A549 (cell line): ENCODE measurements around the gene TXNL1. TPM values are rescaled to one million over a fixed set of nuclear protein-coding genes. Genes with fewer than 3 reads are reported as not detected.

Source experiments
- ATAC-seq, 2 experiments: fragments of 200-7000 bp in 1 of 2; fragments of >200 bp in 1 of 2; cut with Nextera tagmentation in 1 of 2; cut with Tn5 transposase in 1 of 2; 3 replicates each; pipeline versions ENCODE4 v1.8.0 to v1.9.1; 2018 to 2020; ENCODE audit warnings: mild to moderate bottlenecking in 1 of 2, moderate library complexity in 1 of 2
- CTCF ChIA-PET: fragments of 300-600 bp; sonication (Branson Sonifier 250); formaldehyde crosslinking; extraction: SDS; loops from one replicate; lab custom pipeline; 2021; ENCODE audit warnings: antibody characterized with exemption, inconsistent platforms; lab: Yijun Ruan, JAX
- POLR2A ChIA-PET: fragments of 350-600 bp; formaldehyde crosslinking; extraction: SDS; loops from one replicate; lab custom pipeline; 2021; ENCODE audit warnings: antibody characterized with exemption, inconsistent platforms; lab: Yijun Ruan, JAX
- DNase-seq, 2 experiments: peaks; one replicate each; pipeline versions ENCODE4 v3.0.0 to v3.0.0-alpha.2; 2011 to 2016; ENCODE audit warnings: low read depth in 1 of 2, low spot score in 1 of 2
- FAIRE-seq: peaks from 2 replicates; lab custom pipeline; 2011; peaks lifted over from hg19 to GRCh38; lab: Jason Lieb, UNC
- H3K27ac ChIP-seq, 2 experiments: fragments of >200 bp; sonication (Bioruptor Twin); formaldehyde crosslinking; 3 replicates each; pipeline ENCODE4 v1.5.1; 2016 to 2017
- H3K4me1 ChIP-seq: fragments of >200 bp; sonication (Bioruptor Twin); formaldehyde crosslinking; 3 replicates; pipeline ENCODE4 v1.6.1; 2016
- H3K4me2 ChIP-seq: fragments of >200 bp; sonication (Bioruptor Twin); formaldehyde crosslinking; 3 replicates; pipeline ENCODE4 v1.6.1; 2016
- H3K4me3 ChIP-seq: fragments of >200 bp; sonication (Bioruptor Twin); formaldehyde crosslinking; 3 replicates; pipeline ENCODE4 v1.5.1; 2016
- H3K9me3 ChIP-seq: fragments of >200 bp; sonication (Bioruptor Twin); formaldehyde crosslinking; 3 replicates; pipeline ENCODE4 v1.6.1; 2016
- BCL3 ChIP-seq: fragments of >200 bp; sonication (Bioruptor Twin); formaldehyde crosslinking; IDR thresholded peaks from 3 replicates; pipeline ENCODE4 v1.6.1; 2016
- CBX8 ChIP-seq: fragments of 200-600 bp; sonication (generic); IDR thresholded peaks from 2 replicates; pipeline ENCODE4 v1.6.1; 2016
- CHD2 ChIP-seq: fragments of 150-350 bp; IDR thresholded peaks from 2 replicates; pipeline ENCODE4 v1.6.1; 2014; ENCODE audit warnings: low read length; ENCODE audit not compliant: partially characterized antibody
- CTCF ChIP-seq: fragments of >200 bp; sonication (Bioruptor Twin); formaldehyde crosslinking; IDR thresholded peaks from 3 replicates; pipeline ENCODE4 v1.5.1; 2016
- EHMT2 ChIP-seq: fragments of 200-600 bp; sonication (generic); IDR thresholded peaks from 2 replicates; pipeline ENCODE4 v1.6.1; 2016; ENCODE audit warnings: antibody characterized with exemption, low read depth, mild to moderate bottlenecking, moderate library complexity
- FOSB ChIP-seq: fragments of 250-450 bp; sonication (Bioruptor Pico); IDR thresholded peaks from 2 replicates; pipeline ENCODE4 v1.5.0; 2020; ENCODE audit warnings: mild to moderate bottlenecking, moderate library complexity
- HEYL ChIP-seq: fragments of 250-450 bp; sonication (Bioruptor Pico); IDR thresholded peaks from 2 replicates; pipeline ENCODE4 v1.8.0; 2021; ENCODE audit warnings: mild to moderate bottlenecking, moderate library complexity
- HMGXB4 ChIP-seq: fragments of 250-450 bp; sonication (Bioruptor Pico); IDR thresholded peaks from 2 replicates; pipeline ENCODE4 v1.5.0; 2021; ENCODE audit warnings: mild to moderate bottlenecking, moderate library complexity, borderline replicate concordance
- HOXA7 ChIP-seq: fragments of 250-450 bp; sonication (Bioruptor Pico); IDR thresholded peaks from 2 replicates; pipeline ENCODE4 v1.5.0; 2020; ENCODE audit warnings: mild to moderate bottlenecking, moderate library complexity
- HOXB13 ChIP-seq: fragments of 250-450 bp; sonication (Bioruptor Pico); IDR thresholded peaks from 2 replicates; pipeline ENCODE4 v1.5.0; 2020; ENCODE audit warnings: low read depth, mild to moderate bottlenecking, moderate library complexity
- HOXB5 ChIP-seq: fragments of 250-450 bp; sonication (Bioruptor Pico); IDR thresholded peaks from 2 replicates; pipeline ENCODE4 v1.5.0; 2020; ENCODE audit warnings: mild to moderate bottlenecking, moderate library complexity
- KDM5A ChIP-seq: fragments of 200-600 bp; sonication (generic); IDR thresholded peaks from 2 replicates; pipeline ENCODE4 v1.6.1; 2016; ENCODE audit warnings: antibody characterized with exemption, mild to moderate bottlenecking
- MAFK ChIP-seq: fragments of 450-650 bp; IDR thresholded peaks from 2 replicates; pipeline ENCODE4 v1.6.1; 2014; ENCODE audit not compliant: partially characterized antibody
- NFE2L2 ChIP-seq: fragments of 150-350 bp; conservative IDR thresholded peaks from 2 replicates; pipeline ENCODE4 v1.6.1; 2014; ENCODE audit warnings: low read length
- NR3C1 ChIP-seq: fragments of >200 bp; sonication (Bioruptor Twin); formaldehyde crosslinking; IDR thresholded peaks from 3 replicates; pipeline ENCODE4 v1.6.1; 2017
- RAD21 ChIP-seq, 2 experiments: fragments of >200 bp in 1 of 2; sonication (Bioruptor Twin) in 1 of 2; formaldehyde crosslinking in 1 of 2; IDR thresholded peaks in 1 of 2; conservative IDR thresholded peaks in 1 of 2; 2 replicates in 1 of 2; 3 replicates in 1 of 2; pipeline ENCODE4 v1.6.1; 2012 to 2018; ENCODE audit warnings: inconsistent platforms in 1 of 2
- REST ChIP-seq: fragments of 200-600 bp; sonication (generic); IDR thresholded peaks from 2 replicates; pipeline ENCODE4 v1.6.1; 2016; ENCODE audit warnings: antibody characterized with exemption, mild to moderate bottlenecking, moderate library complexity
- RNF2 ChIP-seq: fragments of 200-600 bp; sonication (generic); IDR thresholded peaks from 2 replicates; pipeline ENCODE4 v1.6.1; 2016; ENCODE audit warnings: low read depth, mild to moderate bottlenecking, antibody characterized with exemption, moderate library complexity, borderline replicate concordance
- SREBF2 ChIP-seq: fragments of 450-650 bp; IDR thresholded peaks from 2 replicates; pipeline ENCODE4 v1.6.1; 2014; ENCODE audit warnings: mild to moderate bottlenecking, moderate library complexity
- USF2 ChIP-seq: fragments of 450-650 bp; IDR thresholded peaks from 2 replicates; pipeline ENCODE4 v1.6.1; 2014; ENCODE audit warnings: antibody characterized with exemption
- ZFP36 ChIP-seq: fragments of 450-650 bp; IDR thresholded peaks from 2 replicates; pipeline ENCODE4 v1.6.1; 2014; ENCODE audit warnings: borderline replicate concordance; ENCODE audit not compliant: partially characterized antibody
- WGBS: methylation state at CpG from one replicate; pipeline ENCODE4 v1.1.6; 2017; ENCODE audit errors: missing lambda C conversion rate; 5-methylcytosine and 5-hydroxymethylcytosine counted together
- polyA plus RNA-seq, 4 experiments: library from polyadenylated mRNA; depleted of rRNA in 3 of 4; stranded (reverse); fragments of >200 nt; fragmentation: RNase III in 1 of 4; extraction: RNeasy Plus Mini Kit Qiagen cat#74134 plus additional on column Dnase treatment in 1 of 4; gene quantifications; 2 replicates in 3 of 4; 3 replicates in 1 of 4; pipeline ENCODE4 v1.2.3, GENCODE V29; 2011 to 2017
- TF ChIP-seq, protein P1 (sequence below): fragments of >200 bp; sonication (Bioruptor Twin); formaldehyde crosslinking; IDR thresholded peaks from 2 replicates; pipeline ENCODE4 v1.6.1; 2016
- TF ChIP-seq, protein P2 (sequence below): fragments of 250-450 bp; sonication (Bioruptor Pico); IDR thresholded peaks from 2 replicates; pipeline ENCODE4 v1.5.0; 2020; ENCODE audit warnings: low read depth, mild to moderate bottlenecking, moderate library complexity
- TF ChIP-seq, protein P3 (sequence below): IDR thresholded peaks from 2 replicates; pipeline ENCODE4 v1.6.1; 2012; ENCODE audit warnings: low read depth, borderline replicate concordance

The TXNL1 gene
- polyA plus RNA-seq, 2 of the 4 experiments (the other 2 are of a cell fraction) = 59.5 to 104 TPM

DNA sequence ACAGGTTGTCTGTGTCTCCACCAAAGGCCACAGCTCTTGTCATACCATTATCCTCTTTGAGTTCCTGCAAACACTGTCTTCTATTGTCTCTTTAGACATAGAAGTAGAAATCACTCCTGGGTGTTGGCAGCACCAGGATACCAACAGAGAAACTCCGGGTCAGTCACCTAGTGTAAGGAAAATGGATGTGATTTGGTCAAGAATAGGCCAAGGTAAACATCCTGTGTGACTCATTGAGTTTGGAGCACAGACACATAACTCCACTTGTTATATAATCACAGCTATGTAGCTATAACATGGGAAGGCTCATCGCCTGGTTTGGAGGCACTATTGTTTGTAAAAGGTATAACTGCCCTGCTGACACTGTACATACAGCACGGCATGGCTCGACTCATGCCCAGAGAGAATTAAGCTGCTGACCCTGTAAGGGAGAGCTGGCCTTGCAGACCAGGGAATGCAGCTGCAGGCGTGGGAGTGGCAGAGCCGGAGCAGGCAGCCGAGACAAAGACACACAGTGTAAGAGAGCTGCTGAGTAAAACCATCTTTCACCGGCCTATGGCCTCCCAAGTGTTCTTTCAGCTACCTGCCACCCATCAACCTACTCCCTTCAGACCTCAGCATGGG is 3.4 kb upstream of the TXNL1 start:
- H3K4me2 ChIP-seq = no peak overlapping the region
- no peak overlapping the region for H3K27ac ChIP-seq
- FAIRE-seq = no peak
- ATAC-seq = no peak
- peak in 1 of 2 experiments; percentile 13 for DNase-seq
- ChIA-PET POLR2A (no interaction called here), CTCF (interaction anchor here (0.8 kb wide), 3 partner anchors 9 to 66 kb away, joined by 3 read pairs; partner anchors contain the start of gene WDR7)
- 38% methylated on average over 7 of the region's 8 CpGs for WGBS
- no peak overlapping the region for H3K4me3 ChIP-seq
- no peaks in the 10 kb centered on the region for H3K4me1 ChIP-seq
- H3K9me3 ChIP-seq = no peaks in the 10 kb centered on the region
- TF ChIP-seq HEYL (CRISPR knock-in tag) = no peak
- no peak for TF ChIP-seq HOXB5
- TF ChIP-seq, protein P1, sequence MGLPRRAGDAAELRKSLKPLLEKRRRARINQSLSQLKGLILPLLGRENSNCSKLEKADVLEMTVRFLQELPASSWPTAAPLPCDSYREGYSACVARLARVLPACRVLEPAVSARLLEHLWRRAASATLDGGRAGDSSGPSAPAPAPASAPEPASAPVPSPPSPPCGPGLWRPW = no peak
- no peak for TF ChIP-seq HOXB13 (CRISPR knock-in tag)
- no peak for TF ChIP-seq HMGXB4 (CRISPR knock-in tag)
- no peak for TF ChIP-seq USF2
- TF ChIP-seq SREBF2 = no peak
- TF ChIP-seq, protein P2, sequence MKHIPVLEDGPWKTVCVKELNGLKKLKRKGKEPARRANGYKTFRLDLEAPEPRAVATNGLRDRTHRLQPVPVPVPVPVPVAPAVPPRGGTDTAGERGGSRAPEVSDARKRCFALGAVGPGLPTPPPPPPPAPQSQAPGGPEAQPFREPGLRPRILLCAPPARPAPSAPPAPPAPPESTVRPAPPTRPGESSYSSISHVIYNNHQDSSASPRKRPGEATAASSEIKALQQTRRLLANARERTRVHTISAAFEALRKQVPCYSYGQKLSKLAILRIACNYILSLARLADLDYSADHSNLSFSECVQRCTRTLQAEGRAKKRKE (CRISPR knock-in tag) = no peak
- no peak for TF ChIP-seq CHD2
- TF ChIP-seq, protein P3, sequence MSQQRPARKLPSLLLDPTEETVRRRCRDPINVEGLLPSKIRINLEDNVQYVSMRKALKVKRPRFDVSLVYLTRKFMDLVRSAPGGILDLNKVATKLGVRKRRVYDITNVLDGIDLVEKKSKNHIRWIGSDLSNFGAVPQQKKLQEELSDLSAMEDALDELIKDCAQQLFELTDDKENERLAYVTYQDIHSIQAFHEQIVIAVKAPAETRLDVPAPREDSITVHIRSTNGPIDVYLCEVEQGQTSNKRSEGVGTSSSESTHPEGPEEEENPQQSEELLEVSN = no peak

GRCh38 chr18:56639571-56639970 is 1.2 kb upstream of the TXNL1 start:
- 93% methylated on average over 9 of the region's 9 CpGs for WGBS
- ATAC-seq = no peak
- 0 out of 3 replicates have a peak, but pooled peaks cover 9% of the 10 kb centered on the region for H3K4me1 ChIP-seq
- no peak overlapping the region; a peak in 1 of 6 replicates for H3K27ac ChIP-seq
- ChIA-PET POLR2A (no interaction called here), CTCF (interaction anchor here (0.5 to 1.4 kb wide), 4 partner anchors 10 to 1405 kb away, joined by 3 read pairs; no protein-coding TSS in a partner anchor)
- H3K4me3 ChIP-seq = no peak overlapping the region
- H3K4me2 ChIP-seq = peak overlapping the region; percentile 72; the same call in 2 of the 3 replicates
- FAIRE-seq = no peak
- no peak for TF ChIP-seq EHMT2
- TF ChIP-seq NFE2L2 = no peak
- TF ChIP-seq CTCF = no peak
- TF ChIP-seq MAFK = no peak
- no peak for TF ChIP-seq RNF2
- no peak for TF ChIP-seq HOXB13 (CRISPR knock-in tag)
- TF ChIP-seq HOXA7 (CRISPR knock-in tag) = no peak
- no peak for TF ChIP-seq BCL3
- no peak for TF ChIP-seq FOSB (CRISPR knock-in tag)
- TF ChIP-seq CBX8 = no peak
- no peak for TF ChIP-seq REST
- no peak for TF ChIP-seq RAD21 (conservative IDR thresholded peaks at IDR 0.05 in 1 of 2, IDR thresholded peaks at IDR 0.05 in 1 of 2)
- TF ChIP-seq ZFP36 = no peak
- TF ChIP-seq KDM5A = no peak
- no peak for TF ChIP-seq NR3C1
- DNase-seq = no peak
- no peaks in the 10 kb centered on the region for H3K9me3 ChIP-seq
